ENCODE measurements around the gene NEK5.
A peak's percentile ranks its signal among the peaks of the same experiment; 100 is the strongest.

NEK5 gene

DNA sequence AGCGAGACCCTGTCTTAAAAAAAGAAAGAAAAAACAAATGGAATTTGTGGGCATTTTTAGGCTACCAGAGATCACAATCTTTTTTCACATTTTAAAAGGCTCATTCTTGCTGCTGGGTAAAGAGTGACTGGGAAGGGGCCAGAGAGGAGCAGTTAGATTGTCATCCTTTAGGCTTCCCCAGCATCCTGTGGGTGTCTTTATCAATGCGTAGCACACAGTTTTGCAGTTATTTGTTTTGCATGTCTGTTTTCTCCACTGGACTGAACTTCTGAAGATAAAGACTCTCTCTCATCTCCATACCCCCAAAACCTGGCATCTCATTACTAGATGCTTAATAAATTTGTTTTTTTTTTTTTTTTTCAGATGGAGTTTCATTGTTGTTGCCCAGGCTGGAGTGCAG lies 106.5 kb downstream of the NEK5 start:
- Histone ChIP-seq H3K9me3 (ENCODE audit: control insufficient read depth in 1 of 2, low read length in 2 of 2) (no peaks in the 10 kb centered on the region), H3K27ac (ENCODE audit: low read depth, low read length) (no peak overlapping the region), H3K4me1 (ENCODE audit: control insufficient read depth in 1 of 2, insufficient read depth in 2 of 2, low read length in 2 of 2) (no peaks in the 10 kb centered on the region), H3K27me3 (ENCODE audit: control insufficient read depth in 1 of 2, insufficient read depth in 2 of 2, low read length in 2 of 2) (no peaks in the 10 kb centered on the region), H3K4me3 (ENCODE audit: low read depth in 1 of 2, low read length in 2 of 2) (no peak overlapping the region), H3K9ac (ENCODE audit: low read depth in 1 of 2, low read length in 2 of 2) (no peak overlapping the region), H3K36me3 (ENCODE audit: control insufficient read depth in 1 of 2, insufficient read depth in 2 of 2, low read length in 2 of 2) (peaks cover 32 to 59% of the 10 kb centered on the region in 2 donors)

DNA sequence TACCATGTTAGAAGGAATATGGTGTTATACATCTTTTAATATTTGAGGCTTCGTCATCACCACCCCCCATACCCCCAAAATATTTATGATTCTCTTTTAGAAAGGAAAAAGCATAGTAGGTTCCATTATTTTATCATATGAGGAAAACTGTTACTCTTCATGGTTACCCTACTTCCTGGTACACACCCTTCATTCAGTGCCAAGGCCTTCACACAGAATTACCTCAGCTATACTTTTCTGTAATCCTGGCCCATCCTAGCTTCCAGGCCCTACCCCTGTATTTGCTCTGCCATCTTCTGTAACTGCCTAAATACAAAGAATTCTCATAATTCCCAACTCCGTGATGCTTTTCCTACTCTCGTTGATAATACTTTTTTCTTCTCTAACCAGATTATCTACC lies 108.7 kb downstream of the NEK5 start:
- Histone ChIP-seq H3K9me3 (ENCODE audit: control insufficient read depth in 1 of 2, low read length in 2 of 2) (no peaks in the 10 kb centered on the region), H3K4me1 (ENCODE audit: control insufficient read depth in 1 of 2, insufficient read depth in 2 of 2, low read length in 2 of 2) (no peaks in the 10 kb centered on the region), H3K36me3 (ENCODE audit: control insufficient read depth in 1 of 2, insufficient read depth in 2 of 2, low read length in 2 of 2) (peaks cover 20 to 43% of the 10 kb centered on the region in 2 donors), H3K27me3 (ENCODE audit: control insufficient read depth in 1 of 2, insufficient read depth in 2 of 2, low read length in 2 of 2) (no peaks in the 10 kb centered on the region), H3K27ac (ENCODE audit: low read depth, low read length) (no peak overlapping the region), H3K4me3 (ENCODE audit: low read depth in 1 of 2, low read length in 2 of 2) (no peak overlapping the region), H3K9ac (ENCODE audit: low read depth in 1 of 2, low read length in 2 of 2) (no peak overlapping the region)

DNA sequence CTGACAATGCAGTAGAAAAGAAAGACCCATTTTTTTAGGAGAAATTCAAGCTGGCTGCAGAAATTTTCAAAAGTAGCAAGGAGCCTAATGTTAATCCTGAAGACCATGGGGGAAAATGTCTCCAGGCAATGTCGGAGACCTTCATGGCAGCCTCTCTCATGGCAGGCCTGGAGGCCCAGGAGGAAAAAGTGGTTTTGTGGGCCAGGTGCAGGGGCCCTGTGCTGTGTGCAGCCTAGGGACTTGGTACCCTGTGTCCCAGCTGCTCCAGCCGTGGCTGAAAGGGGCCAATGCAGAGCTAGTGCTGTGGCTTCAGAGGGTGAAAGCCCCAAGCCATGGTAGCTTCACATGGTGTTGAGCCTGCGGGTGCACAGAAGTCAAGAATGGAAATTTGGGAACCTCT lies 112.6 kb downstream of the NEK5 start:
- peaks cover 8 to 12% of the 10 kb centered on the region in 2 donors for H3K4me1 ChIP-seq (ENCODE audit: control insufficient read depth in 1 of 2, insufficient read depth in 2 of 2, low read length in 2 of 2)
- no peak overlapping the region for H3K4me3 ChIP-seq (ENCODE audit: low read depth in 1 of 2, low read length in 2 of 2)
- H3K36me3 ChIP-seq (ENCODE audit: control insufficient read depth in 1 of 2, insufficient read depth in 2 of 2, low read length in 2 of 2): peaks cover 7 to 27% of the 10 kb centered on the region in 2 donors
- no peaks in the 10 kb centered on the region for H3K9me3 ChIP-seq (ENCODE audit: control insufficient read depth in 1 of 2, low read length in 2 of 2)
- no peak overlapping the region for H3K9ac ChIP-seq (ENCODE audit: low read depth in 1 of 2, low read length in 2 of 2)
- no peak overlapping the region for H3K27ac ChIP-seq (ENCODE audit: low read depth, low read length)
- no peaks in the 10 kb centered on the region for H3K27me3 ChIP-seq (ENCODE audit: control insufficient read depth in 1 of 2, insufficient read depth in 2 of 2, low read length in 2 of 2)

DNA sequence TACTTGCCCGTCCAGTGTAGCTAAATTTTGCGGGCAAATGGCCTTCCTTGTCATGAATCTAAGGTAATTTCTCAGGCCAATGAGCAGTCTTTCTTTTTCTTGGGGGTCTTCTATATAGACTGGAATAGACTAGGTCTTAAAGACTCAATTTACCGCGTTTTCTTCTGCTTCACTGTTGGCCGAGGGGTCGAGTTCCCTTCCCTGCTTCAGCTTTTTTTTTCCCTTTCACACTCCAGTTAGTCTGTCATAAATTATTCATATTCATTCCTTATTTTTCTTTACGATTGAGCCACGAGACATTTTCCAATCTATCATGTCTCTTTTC lies 116.4 kb downstream of the NEK5 start:
- H3K4me3 ChIP-seq (ENCODE audit: low read depth in 1 of 2, low read length in 2 of 2): peak overlapping the region; percentile 98 to 100
- H3K9me3 ChIP-seq (ENCODE audit: control insufficient read depth in 1 of 2, low read length in 2 of 2): no peaks in the 10 kb centered on the region
- peaks cover 0 to 8% of the 10 kb centered on the region in 2 donors for H3K27me3 ChIP-seq (ENCODE audit: control insufficient read depth in 1 of 2, insufficient read depth in 2 of 2, low read length in 2 of 2)
- peaks cover 11 to 20% of the 10 kb centered on the region in 2 donors for H3K4me1 ChIP-seq (ENCODE audit: control insufficient read depth in 1 of 2, insufficient read depth in 2 of 2, low read length in 2 of 2)
- peaks cover 0 to 1% of the 10 kb centered on the region in 2 donors for H3K36me3 ChIP-seq (ENCODE audit: control insufficient read depth in 1 of 2, insufficient read depth in 2 of 2, low read length in 2 of 2)
- no peak overlapping the region for H3K27ac ChIP-seq (ENCODE audit: low read depth, low read length)
- peak overlapping the region; percentile 79 to 97 for H3K9ac ChIP-seq (ENCODE audit: low read depth in 1 of 2, low read length in 2 of 2)

DNA sequence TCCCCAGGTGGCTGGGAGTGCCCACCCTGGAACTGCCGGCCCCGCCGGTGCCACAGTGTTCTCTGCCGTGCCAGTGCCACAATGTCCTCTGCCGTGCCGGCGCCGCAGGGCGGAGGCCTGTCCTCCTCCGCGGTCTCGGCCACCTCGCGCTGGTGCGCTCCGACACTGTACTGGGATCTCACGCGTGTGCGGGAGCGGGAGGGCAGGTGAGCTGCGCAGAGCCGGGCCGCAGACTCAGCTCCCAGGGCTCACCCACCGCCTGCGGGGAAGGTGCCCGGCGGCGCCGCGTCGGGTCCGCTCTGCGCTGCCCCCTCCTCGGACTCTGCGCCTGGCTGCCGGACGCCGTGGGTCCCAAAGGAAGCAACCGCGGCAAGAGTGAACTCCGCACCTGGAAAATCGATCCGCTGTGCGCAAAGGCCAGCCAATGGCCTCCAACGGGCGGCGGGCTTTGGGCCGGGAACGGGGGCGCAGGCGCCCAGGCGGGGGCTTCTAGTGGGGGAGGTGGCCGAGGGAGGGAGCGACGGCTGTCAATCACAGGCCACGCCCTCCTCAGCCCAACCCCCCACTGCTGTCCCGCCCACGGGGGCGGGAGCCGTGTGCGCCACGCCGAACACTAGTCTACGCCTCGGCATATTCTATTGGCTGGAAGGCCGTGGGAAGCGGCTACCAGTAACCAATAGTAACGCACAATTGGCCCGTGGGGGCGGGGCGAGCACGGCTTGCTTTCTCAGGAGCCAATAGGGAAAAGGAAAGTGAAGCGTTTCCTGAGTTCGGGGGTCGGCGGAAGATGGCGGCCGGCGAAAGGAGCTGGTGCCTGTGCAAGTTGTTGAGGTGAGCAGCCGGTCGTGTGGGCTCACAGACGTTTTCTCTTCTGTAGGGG lies 117.0 kb downstream of the NEK5 start, which contains the start of gene ALG11:
Gene ALG11 (plus strand): TSS at position 767 of the 880 bp plus-strand sequence. CDS start 21 bp downstream, at position 788.
- Histone ChIP-seq H3K9me3 (ENCODE audit: control insufficient read depth in 1 of 2, low read length in 2 of 2) (no peaks in the 10 kb centered on the region), H3K27me3 (ENCODE audit: control insufficient read depth in 1 of 2, insufficient read depth in 2 of 2, low read length in 2 of 2) (peaks cover 0 to 8% of the 10 kb centered on the region in 2 donors), H3K36me3 (ENCODE audit: control insufficient read depth in 1 of 2, insufficient read depth in 2 of 2, low read length in 2 of 2) (no peaks in the 10 kb centered on the region)

DNA sequence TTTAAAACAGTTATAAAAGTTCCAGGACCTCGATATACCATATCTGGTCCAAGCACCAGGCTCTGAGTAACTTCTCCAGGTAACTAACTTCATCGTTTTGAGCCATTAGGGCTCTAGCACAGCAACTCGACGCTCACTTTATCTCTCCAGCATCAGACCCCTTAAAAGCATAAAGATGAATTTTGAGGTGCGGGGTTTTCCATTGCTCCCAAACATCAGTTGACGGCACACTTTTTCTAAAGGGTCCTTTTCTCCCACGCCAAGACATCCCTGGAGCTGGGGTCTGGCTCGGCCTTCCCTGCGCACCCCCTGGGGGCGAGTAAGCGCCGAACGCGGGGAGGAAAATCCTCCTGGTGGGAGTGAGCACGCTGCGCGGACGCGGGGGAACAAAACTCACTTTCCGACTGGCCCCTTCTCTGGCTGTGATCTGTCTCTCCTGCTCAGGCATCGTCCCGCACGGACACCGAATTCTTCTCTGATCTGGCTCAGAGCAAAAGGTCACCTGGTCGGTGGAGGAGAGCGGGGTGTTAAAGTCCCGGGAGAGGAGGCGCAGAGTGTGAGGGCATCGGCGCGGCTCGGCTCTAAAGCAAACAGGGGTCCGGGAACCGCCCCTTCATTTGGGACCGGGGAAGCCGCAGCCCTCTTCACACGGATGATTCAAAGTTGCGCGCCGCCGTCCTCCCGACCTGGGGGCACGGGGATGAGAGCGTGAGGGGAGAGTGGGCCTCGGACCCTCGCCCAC lies 117.8 kb downstream of the NEK5 start, which contains the start of gene ATP7B:
Gene ATP7B (minus strand): TSS at position 561 of the 742 bp plus-strand sequence. CDS start 113 bp downstream, at position 448.
- H3K36me3 ChIP-seq (ENCODE audit: control insufficient read depth in 1 of 2, insufficient read depth in 2 of 2, low read length in 2 of 2): no peaks in the 10 kb centered on the region
- H3K9me3 ChIP-seq (ENCODE audit: control insufficient read depth in 1 of 2, low read length in 2 of 2): no peaks in the 10 kb centered on the region
- H3K4me1 ChIP-seq (ENCODE audit: control insufficient read depth in 1 of 2, insufficient read depth in 2 of 2, low read length in 2 of 2): peaks cover 20 to 25% of the 10 kb centered on the region in 2 donors
- H3K27ac ChIP-seq (ENCODE audit: low read depth, low read length): no peak within 1 kb of the TSS
- peak within 1 kb of the TSS; percentile 98 to 100 for H3K4me3 ChIP-seq (ENCODE audit: low read depth in 1 of 2, low read length in 2 of 2)
- peaks cover 0 to 8% of the 10 kb centered on the region in 2 donors for H3K27me3 ChIP-seq (ENCODE audit: control insufficient read depth in 1 of 2, insufficient read depth in 2 of 2, low read length in 2 of 2)
- H3K9ac ChIP-seq (ENCODE audit: low read depth in 1 of 2, low read length in 2 of 2): peak within 1 kb of the TSS; percentile 79 to 97

More for the DNA sequence above, 117.0 kb downstream of the NEK5 start, which contains the start of gene ALG11:
- peaks cover 16 to 20% of the 10 kb centered on the region in 2 donors for H3K4me1 ChIP-seq (ENCODE audit: control insufficient read depth in 1 of 2, insufficient read depth in 2 of 2, low read length in 2 of 2)
- peak within 1 kb of the TSS; percentile 98 to 100 for H3K4me3 ChIP-seq (ENCODE audit: low read depth in 1 of 2, low read length in 2 of 2)
- no peak within 1 kb of the TSS for H3K27ac ChIP-seq (ENCODE audit: low read depth, low read length)
- peak within 1 kb of the TSS; percentile 79 to 97 for H3K9ac ChIP-seq (ENCODE audit: low read depth in 1 of 2, low read length in 2 of 2)

DNA sequence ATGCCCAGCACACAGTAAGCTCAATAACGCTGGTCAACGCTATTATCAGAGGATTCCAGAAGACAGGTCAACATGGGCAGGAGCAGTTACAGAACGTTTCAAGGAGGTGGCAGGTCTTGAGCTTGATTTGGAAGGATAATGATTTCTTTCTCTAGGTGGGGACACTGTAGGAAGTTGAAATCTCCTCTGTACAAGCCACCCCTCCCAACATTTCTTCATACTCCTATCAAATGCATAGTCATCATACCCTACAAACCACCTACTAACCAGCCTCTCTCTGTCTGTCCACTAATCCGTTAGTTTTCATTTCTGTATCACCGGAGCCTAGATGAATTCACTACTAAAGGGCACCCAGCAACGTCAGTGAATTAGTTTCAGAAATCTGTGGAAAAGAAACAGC lies 118.9 kb downstream of the NEK5 start:
- Histone ChIP-seq H3K9me3 (ENCODE audit: control insufficient read depth in 1 of 2, low read length in 2 of 2) (no peaks in the 10 kb centered on the region), H3K9ac (ENCODE audit: low read depth in 1 of 2, low read length in 2 of 2) (no peak overlapping the region), H3K4me1 (ENCODE audit: control insufficient read depth in 1 of 2, insufficient read depth in 2 of 2, low read length in 2 of 2) (peaks cover 23 to 26% of the 10 kb centered on the region in 2 donors), H3K36me3 (ENCODE audit: control insufficient read depth in 1 of 2, insufficient read depth in 2 of 2, low read length in 2 of 2) (no peaks in the 10 kb centered on the region), H3K27me3 (ENCODE audit: control insufficient read depth in 1 of 2, insufficient read depth in 2 of 2, low read length in 2 of 2) (peaks cover 0 to 8% of the 10 kb centered on the region in 2 donors), H3K4me3 (ENCODE audit: low read depth in 1 of 2, low read length in 2 of 2) (peak overlapping the region; percentile 98 to 100), H3K27ac (ENCODE audit: low read depth, low read length) (no peak overlapping the region)

DNA sequence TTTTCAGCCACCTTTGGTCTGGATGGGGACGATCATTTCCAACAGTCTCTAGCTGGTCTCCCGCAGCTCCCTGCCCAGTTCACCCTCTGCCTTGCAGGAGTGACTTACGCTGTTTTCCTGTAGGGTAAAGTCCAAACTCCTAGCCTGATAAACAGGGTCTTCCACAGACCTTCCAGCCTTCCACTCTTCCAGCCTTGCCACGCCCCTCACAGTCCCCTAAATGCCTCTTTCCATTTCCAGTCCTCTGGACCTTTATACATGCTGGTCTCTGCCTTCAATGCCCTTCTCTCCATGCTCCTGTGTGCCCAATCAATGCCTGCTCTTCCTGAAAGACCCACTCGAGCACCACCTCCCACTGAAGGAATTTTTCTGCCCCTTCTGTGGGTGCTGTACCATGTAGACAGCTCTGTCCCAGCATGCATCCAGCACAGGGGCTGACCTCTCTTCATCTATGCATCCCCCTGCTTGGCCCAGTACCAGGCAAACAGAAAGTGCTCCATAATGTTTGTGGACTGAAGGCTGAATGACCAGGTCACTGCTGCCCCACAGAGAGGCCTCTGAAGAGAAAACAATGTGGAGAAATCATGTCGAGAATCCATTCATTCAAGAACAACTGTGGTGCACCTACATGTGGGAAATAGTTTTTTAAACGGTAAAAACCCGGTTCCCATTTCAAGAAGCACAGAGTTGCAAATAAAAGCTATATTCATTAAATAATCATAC lies 122.2 kb downstream of the NEK5 start:
- H3K27me3 ChIP-seq (ENCODE audit: control insufficient read depth in 1 of 2, insufficient read depth in 2 of 2, low read length in 2 of 2): peaks cover 0 to 8% of the 10 kb centered on the region in 2 donors
- no peaks in the 10 kb centered on the region for H3K36me3 ChIP-seq (ENCODE audit: control insufficient read depth in 1 of 2, insufficient read depth in 2 of 2, low read length in 2 of 2)
- peaks cover 32 to 33% of the 10 kb centered on the region in 2 donors for H3K4me1 ChIP-seq (ENCODE audit: control insufficient read depth in 1 of 2, insufficient read depth in 2 of 2, low read length in 2 of 2)
- H3K4me3 ChIP-seq (ENCODE audit: low read depth in 1 of 2, low read length in 2 of 2): peak overlapping the region; percentile 43 to 50
- H3K27ac ChIP-seq (ENCODE audit: low read depth, low read length): no peak overlapping the region
- peak overlapping the region in 1 of 2 donors; percentile 11 for H3K9ac ChIP-seq (ENCODE audit: low read depth in 1 of 2, low read length in 2 of 2)
- H3K9me3 ChIP-seq (ENCODE audit: control insufficient read depth in 1 of 2, low read length in 2 of 2): no peaks in the 10 kb centered on the region

DNA sequence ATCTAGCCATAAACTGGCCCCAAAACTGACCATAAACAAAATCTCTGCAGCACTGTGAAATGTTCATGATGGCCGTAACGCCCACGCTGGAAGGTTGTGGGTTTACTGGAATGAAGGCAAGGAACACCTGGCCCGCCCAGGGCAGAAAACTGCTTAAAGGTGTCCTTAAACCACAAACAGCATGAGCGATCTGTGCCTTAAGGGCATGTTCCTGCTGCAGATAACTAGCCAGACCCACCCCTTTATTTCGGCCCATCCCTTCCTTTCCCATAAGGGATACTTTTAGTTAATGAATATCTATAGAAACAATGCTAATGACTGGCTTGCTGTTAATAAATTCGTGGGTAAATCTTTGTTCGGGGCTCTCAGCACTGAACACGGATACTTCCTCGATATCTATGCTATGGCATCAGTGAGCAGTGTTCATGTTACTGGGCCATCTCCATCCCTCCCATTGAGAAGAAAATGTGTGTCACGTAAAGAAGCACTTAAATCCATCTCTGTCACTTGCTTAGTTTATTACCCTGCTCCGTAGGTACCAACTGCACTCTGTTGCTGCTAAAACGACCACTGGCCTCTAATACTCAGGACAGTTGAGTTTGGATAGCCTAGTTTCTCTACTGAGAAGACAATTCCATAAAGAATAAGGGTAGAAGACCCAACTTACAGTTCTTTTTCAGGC lies 122.9 kb downstream of the NEK5 start:
- Histone ChIP-seq H3K27me3 (ENCODE audit: control insufficient read depth in 1 of 2, insufficient read depth in 2 of 2, low read length in 2 of 2) (peaks cover 0 to 6% of the 10 kb centered on the region in 2 donors), H3K9ac (ENCODE audit: low read depth in 1 of 2, low read length in 2 of 2) (peak overlapping the region in 1 of 2 donors; percentile 11), H3K4me3 (ENCODE audit: low read depth in 1 of 2, low read length in 2 of 2) (peak overlapping the region; percentile 43 to 50), H3K4me1 (ENCODE audit: control insufficient read depth in 1 of 2, insufficient read depth in 2 of 2, low read length in 2 of 2) (peaks cover 30 to 32% of the 10 kb centered on the region in 2 donors), H3K36me3 (ENCODE audit: control insufficient read depth in 1 of 2, insufficient read depth in 2 of 2, low read length in 2 of 2) (no peaks in the 10 kb centered on the region), H3K9me3 (ENCODE audit: control insufficient read depth in 1 of 2, low read length in 2 of 2) (no peaks in the 10 kb centered on the region), H3K27ac (ENCODE audit: low read depth, low read length) (no peak overlapping the region)
